Measurements from ENCODE around the gene TRIM71. TPM values are rescaled to one million over a fixed set of nuclear protein-coding genes. Genes with fewer than 3 reads are reported as not detected.
A peak's percentile ranks its signal among the peaks of the same experiment; 100 is the strongest.

TRIM71 gene
- total and polyA plus RNA-seq, 2 of the 13 experiments (the other 11 are each of a cell fraction or from before 2014, with no cell fraction given), result 21.7 to 76.9 TPM

DNA sequence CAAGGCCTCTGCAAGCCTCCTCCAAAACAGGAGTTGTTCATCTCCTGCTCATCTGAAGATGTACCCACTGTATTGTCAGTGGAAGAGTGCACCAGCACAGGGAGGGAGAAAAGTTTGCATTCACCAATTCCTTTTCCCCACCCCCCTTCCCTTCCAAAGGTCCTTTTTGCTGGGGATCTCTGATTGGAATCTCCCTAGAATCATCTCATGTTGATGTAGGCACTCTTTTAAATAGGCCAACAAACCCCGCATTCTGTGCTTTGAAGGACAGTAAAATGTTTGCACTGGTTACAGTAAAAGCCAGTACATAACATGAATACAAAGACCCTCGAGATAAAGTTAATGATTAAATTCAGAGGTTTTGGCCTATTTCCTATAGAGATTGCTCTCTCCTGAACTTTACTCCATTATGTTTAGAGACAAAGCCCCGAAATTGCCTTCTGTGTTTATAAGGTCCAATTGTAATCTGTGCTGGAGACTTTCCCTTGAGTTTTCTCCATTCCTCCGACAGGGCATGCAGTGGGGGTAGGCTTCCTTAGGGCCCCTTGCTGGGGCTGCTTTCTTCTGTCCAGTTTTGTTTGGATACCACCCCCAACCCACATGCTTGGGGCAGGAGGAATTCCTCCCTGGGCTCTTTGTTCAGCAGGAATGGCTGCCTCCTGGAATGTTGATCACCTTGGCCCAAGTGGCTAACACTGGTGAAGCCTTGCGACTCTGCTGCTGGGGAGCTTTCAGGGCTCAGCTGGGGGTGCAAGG is 22.5 kb downstream of the TRIM71 start (continued):
- TF ChIP-seq, protein P1, sequence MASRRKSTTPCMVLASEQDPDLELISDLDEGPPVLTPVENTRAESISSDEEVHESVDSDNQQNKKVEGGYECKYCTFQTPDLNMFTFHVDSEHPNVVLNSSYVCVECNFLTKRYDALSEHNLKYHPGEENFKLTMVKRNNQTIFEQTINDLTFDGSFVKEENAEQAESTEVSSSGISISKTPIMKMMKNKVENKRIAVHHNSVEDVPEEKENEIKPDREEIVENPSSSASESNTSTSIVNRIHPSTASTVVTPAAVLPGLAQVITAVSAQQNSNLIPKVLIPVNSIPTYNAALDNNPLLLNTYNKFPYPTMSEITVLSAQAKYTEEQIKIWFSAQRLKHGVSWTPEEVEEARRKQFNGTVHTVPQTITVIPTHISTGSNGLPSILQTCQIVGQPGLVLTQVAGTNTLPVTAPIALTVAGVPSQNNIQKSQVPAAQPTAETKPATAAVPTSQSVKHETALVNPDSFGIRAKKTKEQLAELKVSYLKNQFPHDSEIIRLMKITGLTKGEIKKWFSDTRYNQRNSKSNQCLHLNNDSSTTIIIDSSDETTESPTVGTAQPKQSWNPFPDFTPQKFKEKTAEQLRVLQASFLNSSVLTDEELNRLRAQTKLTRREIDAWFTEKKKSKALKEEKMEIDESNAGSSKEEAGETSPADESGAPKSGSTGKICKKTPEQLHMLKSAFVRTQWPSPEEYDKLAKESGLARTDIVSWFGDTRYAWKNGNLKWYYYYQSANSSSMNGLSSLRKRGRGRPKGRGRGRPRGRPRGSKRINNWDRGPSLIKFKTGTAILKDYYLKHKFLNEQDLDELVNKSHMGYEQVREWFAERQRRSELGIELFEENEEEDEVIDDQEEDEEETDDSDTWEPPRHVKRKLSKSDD (CRISPR knock-in tag; IDR thresholded peaks at IDR 0.05; ENCODE audit: low read depth), result no peak
- TF ChIP-seq, protein P2, sequence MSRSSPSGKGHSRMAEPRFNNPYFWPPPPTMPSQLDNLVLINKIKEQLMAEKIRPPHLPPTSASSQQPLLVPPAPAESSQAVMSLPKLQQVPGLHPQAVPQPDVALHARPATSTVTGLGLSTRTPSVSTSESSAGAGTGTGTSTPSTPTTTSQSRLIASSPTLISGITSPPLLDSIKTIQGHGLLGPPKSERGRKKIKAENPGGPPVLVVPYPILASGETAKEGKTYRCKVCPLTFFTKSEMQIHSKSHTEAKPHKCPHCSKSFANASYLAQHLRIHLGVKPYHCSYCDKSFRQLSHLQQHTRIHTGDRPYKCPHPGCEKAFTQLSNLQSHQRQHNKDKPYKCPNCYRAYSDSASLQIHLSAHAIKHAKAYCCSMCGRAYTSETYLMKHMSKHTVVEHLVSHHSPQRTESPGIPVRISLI (CRISPR knock-in tag; IDR thresholded peaks at IDR 0.05; ENCODE audit: borderline replicate concordance), result no peak; the same call in 1 of the 2 replicates
- no peak for TF ChIP-seq NFE2 (CRISPR knock-in tag; IDR thresholded peaks at IDR 0.05)
- peak; percentile 79 for TF ChIP-seq SAP130 (CRISPR knock-in tag; IDR thresholded peaks at IDR 0.05; ENCODE audit: low read depth)
- TF ChIP-seq ZNF350 (CRISPR knock-in tag; IDR thresholded peaks at IDR 0.05; ENCODE audit: borderline replicate concordance, low read depth), result no peak
- TF ChIP-seq, protein P3, sequence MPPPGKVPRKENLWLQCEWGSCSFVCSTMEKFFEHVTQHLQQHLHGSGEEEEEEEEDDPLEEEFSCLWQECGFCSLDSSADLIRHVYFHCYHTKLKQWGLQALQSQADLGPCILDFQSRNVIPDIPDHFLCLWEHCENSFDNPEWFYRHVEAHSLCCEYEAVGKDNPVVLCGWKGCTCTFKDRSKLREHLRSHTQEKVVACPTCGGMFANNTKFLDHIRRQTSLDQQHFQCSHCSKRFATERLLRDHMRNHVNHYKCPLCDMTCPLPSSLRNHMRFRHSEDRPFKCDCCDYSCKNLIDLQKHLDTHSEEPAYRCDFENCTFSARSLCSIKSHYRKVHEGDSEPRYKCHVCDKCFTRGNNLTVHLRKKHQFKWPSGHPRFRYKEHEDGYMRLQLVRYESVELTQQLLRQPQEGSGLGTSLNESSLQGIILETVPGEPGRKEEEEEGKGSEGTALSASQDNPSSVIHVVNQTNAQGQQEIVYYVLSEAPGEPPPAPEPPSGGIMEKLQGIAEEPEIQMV (CRISPR knock-in tag; IDR thresholded peaks at IDR 0.05; ENCODE audit: low read depth), result no peak
- no peak for TF ChIP-seq ISX (CRISPR knock-in tag; conservative IDR thresholded peaks at IDR 0.05)
- TF ChIP-seq GPN1 (CRISPR knock-in tag; IDR thresholded peaks at IDR 0.05; ENCODE audit: borderline replicate concordance), result no peak
- no peak for TF ChIP-seq ZNF367 (CRISPR knock-in tag; IDR thresholded peaks at IDR 0.05; ENCODE audit: borderline replicate concordance)
- TF ChIP-seq KLF6 (CRISPR knock-in tag; IDR thresholded peaks at IDR 0.05), result no peak
- TF ChIP-seq, protein P4, sequence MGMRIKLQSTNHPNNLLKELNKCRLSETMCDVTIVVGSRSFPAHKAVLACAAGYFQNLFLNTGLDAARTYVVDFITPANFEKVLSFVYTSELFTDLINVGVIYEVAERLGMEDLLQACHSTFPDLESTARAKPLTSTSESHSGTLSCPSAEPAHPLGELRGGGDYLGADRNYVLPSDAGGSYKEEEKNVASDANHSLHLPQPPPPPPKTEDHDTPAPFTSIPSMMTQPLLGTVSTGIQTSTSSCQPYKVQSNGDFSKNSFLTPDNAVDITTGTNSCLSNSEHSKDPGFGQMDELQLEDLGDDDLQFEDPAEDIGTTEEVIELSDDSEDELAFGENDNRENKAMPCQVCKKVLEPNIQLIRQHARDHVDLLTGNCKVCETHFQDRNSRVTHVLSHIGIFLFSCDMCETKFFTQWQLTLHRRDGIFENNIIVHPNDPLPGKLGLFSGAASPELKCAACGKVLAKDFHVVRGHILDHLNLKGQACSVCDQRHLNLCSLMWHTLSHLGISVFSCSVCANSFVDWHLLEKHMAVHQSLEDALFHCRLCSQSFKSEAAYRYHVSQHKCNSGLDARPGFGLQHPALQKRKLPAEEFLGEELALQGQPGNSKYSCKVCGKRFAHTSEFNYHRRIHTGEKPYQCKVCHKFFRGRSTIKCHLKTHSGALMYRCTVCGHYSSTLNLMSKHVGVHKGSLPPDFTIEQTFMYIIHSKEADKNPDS (CRISPR knock-in tag; IDR thresholded peaks at IDR 0.05), result no peak
- no peak for TF ChIP-seq GTF2F1 (IDR thresholded peaks at IDR 0.05; ENCODE audit: low read length)
- TF ChIP-seq REL (CRISPR knock-in tag; conservative IDR thresholded peaks at IDR 0.05), result no peak
- 0 out of 2 replicates have a peak, but pooled peaks have one; percentile 68 for TF ChIP-seq ZNF878 (CRISPR knock-in tag; IDR thresholded peaks at IDR 0.05)
- TF ChIP-seq, protein P5, sequence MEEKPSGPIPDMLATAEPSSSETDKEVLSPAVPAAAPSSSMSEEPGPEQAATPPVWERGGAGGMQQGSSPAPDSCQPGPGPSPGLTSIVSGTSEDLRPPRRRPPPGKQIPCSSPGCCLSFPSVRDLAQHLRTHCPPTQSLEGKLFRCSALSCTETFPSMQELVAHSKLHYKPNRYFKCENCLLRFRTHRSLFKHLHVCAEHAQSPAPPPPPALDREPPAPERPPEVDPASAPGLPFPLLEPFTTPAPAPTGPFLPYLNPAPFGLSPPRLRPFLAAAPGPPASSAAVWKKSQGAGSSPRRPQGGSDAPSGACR (CRISPR knock-in tag; IDR thresholded peaks at IDR 0.05), result no peak
- TF ChIP-seq, protein P6, sequence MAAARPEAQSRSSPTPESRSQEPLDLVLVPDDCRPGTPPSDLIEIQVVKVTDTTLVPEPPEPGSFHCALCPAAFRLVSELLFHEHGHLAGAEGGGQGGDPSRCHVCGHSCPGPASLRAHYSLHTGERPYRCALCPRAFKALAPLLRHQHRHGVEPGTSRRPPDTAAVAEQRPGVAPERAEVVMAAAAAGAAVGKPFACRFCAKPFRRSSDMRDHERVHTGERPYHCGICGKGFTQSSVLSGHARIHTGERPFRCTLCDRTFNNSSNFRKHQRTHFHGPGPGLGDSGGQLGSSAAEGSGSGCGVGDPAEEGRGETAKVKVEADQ (CRISPR knock-in tag; IDR thresholded peaks at IDR 0.05; ENCODE audit: borderline replicate concordance), result no peak; the same call in 1 of the 2 replicates
- no peak; the same call in 1 of the 2 replicates for TF ChIP-seq ZSCAN30 (CRISPR knock-in tag; IDR thresholded peaks at IDR 0.05)

Measured in HepG2 (cell line).